ENCODE data around the gene RPS4Y1. TPM values are rescaled to one million over a fixed set of nuclear protein-coding genes. Genes with fewer than 3 reads are reported as not detected.

RPS4Y1 gene
- total and polyA plus RNA-seq, 4 donors = 153 to 159 TPM; not detected in 2

GRCh38 chrY:2885880-2886279 lies 44.5 kb downstream of the RPS4Y1 start:
- Histone ChIP-seq H3K4me1 (ENCODE audit: control insufficient read depth in 4 of 4, insufficient read depth in 4 of 4, low read length in 3 of 4) (no peaks in the 10 kb centered on the region), H3K27ac (ENCODE audit: low read depth in 1 of 2, low read length in 2 of 2) (no peak overlapping the region), H3K27me3 (ENCODE audit: control insufficient read depth in 4 of 4, insufficient read depth in 4 of 4, low read length in 3 of 4) (no peaks in the 10 kb centered on the region), H3K36me3 (ENCODE audit: control insufficient read depth in 4 of 4, insufficient read depth in 3 of 4, low read depth in 1 of 4, low read length in 3 of 4) (no peaks in the 10 kb centered on the region), H3K4me3 (ENCODE audit: low read depth in 1 of 3, low read length in 3 of 3) (no peak overlapping the region), H3K9ac (ENCODE audit: low read depth in 1 of 2, low read length in 2 of 2) (no peak overlapping the region), H3K9me3 (ENCODE audit: control insufficient read depth in 4 of 4, low read length in 3 of 4) (no peaks in the 10 kb centered on the region)
- TF ChIP-seq YY1 (IDR thresholded peaks at IDR 0.05) (no peak), SP1 (IDR thresholded peaks at IDR 0.05) (no peak), NR2F2 (IDR thresholded peaks at IDR 0.05) (no peak), CTCF (IDR thresholded peaks at IDR 0.05; ENCODE audit: low read depth, low read length, missing input control) (no peak), TAF1 (conservative IDR thresholded peaks at IDR 0.05) (no peak), JUND (IDR thresholded peaks at IDR 0.05) (no peak), ZBTB33 (IDR thresholded peaks at IDR 0.05) (no peak), RXRA (IDR thresholded peaks at IDR 0.05) (no peak), MAX (IDR thresholded peaks at IDR 0.05) (no peak), HNF4A (conservative IDR thresholded peaks at IDR 0.05) (no peak), HNF4G (IDR thresholded peaks at IDR 0.05) (no peak), EGR1 (IDR thresholded peaks at IDR 0.05; ENCODE audit: low read depth in 2 of 2) (no peak), RAD21 (IDR thresholded peaks at IDR 0.05) (no peak), ATF3 (IDR thresholded peaks at IDR 0.05) (no peak), FOXA2 (IDR thresholded peaks at IDR 0.05) (no peak), REST (IDR thresholded peaks at IDR 0.05) (no peak)
- WGBS = 58% methylated on average over 3 of the region's 3 CpGs
- no peak for DNase-seq (ENCODE audit: low spot score)

GRCh38 chrY:2887386-2887785 lies 46.0 kb downstream of the RPS4Y1 start:
- H3K36me3 ChIP-seq (ENCODE audit: control insufficient read depth in 4 of 4, insufficient read depth in 3 of 4, low read depth in 1 of 4, low read length in 3 of 4) = no peaks in the 10 kb centered on the region
- no peaks in the 10 kb centered on the region for H3K9me3 ChIP-seq (ENCODE audit: control insufficient read depth in 4 of 4, low read length in 3 of 4)
- no peaks in the 10 kb centered on the region for H3K4me1 ChIP-seq (ENCODE audit: control insufficient read depth in 4 of 4, insufficient read depth in 4 of 4, low read length in 3 of 4)
- no peak overlapping the region for H3K27ac ChIP-seq (ENCODE audit: low read depth in 1 of 2, low read length in 2 of 2)
- H3K9ac ChIP-seq (ENCODE audit: low read depth in 1 of 2, low read length in 2 of 2) = no peak overlapping the region
- WGBS = 80% methylated on average over 5 of the region's 5 CpGs
- no peak for DNase-seq (ENCODE audit: low spot score)
- H3K27me3 ChIP-seq (ENCODE audit: control insufficient read depth in 4 of 4, insufficient read depth in 4 of 4, low read length in 3 of 4) = no peaks in the 10 kb centered on the region
- no peak overlapping the region for H3K4me3 ChIP-seq (ENCODE audit: low read depth in 1 of 3, low read length in 3 of 3)
- TF ChIP-seq GABPA (IDR thresholded peaks at IDR 0.05 in 1 of 2, conservative IDR thresholded peaks at IDR 0.05 in 1 of 2) (no peak), ZBTB33 (IDR thresholded peaks at IDR 0.05) (no peak), CTCF (IDR thresholded peaks at IDR 0.05; ENCODE audit: low read depth, low read length, missing input control) (no peak), RAD21 (IDR thresholded peaks at IDR 0.05) (no peak), ATF3 (IDR thresholded peaks at IDR 0.05) (no peak), HNF4G (IDR thresholded peaks at IDR 0.05) (no peak), YY1 (IDR thresholded peaks at IDR 0.05) (no peak), MAX (IDR thresholded peaks at IDR 0.05) (no peak), HNF4A (conservative IDR thresholded peaks at IDR 0.05) (no peak), FOXA1 (IDR thresholded peaks at IDR 0.05) (no peak), NR2F2 (IDR thresholded peaks at IDR 0.05) (no peak), JUND (IDR thresholded peaks at IDR 0.05) (no peak), EGR1 (IDR thresholded peaks at IDR 0.05; ENCODE audit: low read depth in 2 of 2) (no peak), SP1 (IDR thresholded peaks at IDR 0.05) (no peak), RXRA (IDR thresholded peaks at IDR 0.05) (no peak), TAF1 (conservative IDR thresholded peaks at IDR 0.05) (no peak)

All from liver (tissue), 9 donors.